ENCODE results near the gene NFATC2.

Gene NFATC2

DNA sequence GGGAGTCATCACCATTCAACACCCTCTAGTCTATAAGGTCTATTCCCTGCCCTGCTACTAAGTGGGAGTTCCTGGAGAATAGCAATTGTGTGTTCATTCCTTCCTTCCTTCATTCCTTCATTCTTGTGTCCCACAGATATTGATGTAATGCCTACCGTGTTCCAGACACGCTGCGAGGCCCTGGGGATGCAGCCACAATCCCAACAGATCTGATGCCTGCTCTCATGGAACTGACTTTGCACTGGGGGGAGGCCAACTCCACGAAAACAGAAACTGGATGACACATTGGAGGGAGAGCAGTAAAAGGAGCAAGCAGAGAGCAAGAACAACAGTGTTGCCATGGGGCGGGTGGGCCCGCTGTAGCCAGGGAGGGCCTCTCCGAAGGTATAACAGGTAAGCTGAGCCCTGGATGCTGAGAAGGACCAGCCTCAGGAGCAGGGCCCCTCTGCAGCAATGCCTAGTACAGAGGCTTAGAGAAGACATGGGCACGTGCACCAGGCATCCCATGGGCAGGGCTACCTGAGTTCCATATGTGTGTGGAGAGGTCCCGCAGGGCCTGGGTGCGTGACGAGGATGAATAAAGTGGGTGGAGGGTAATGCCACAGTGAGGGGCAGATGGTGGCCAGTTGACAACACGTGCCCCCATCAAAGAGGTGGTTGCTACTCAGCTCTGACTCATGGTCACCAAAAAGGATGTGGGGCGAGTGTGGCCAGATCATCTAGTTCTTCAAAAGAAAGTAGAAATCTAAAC is 173.9 kb downstream of the NFATC2 start:
- Histone ChIP-seq H3K27ac (replicated peaks) (no peak overlapping the region), H3K4me3 (replicated peaks; ENCODE audit: insufficient read depth, low read length) (no peak overlapping the region), H3K27me3 (ENCODE audit: insufficient read depth, poor library complexity, severe bottlenecking) (no peaks in the 10 kb centered on the region)
- TF ChIP-seq POLR2AphosphoS5 (IDR thresholded peaks at IDR 0.05; ENCODE audit: low read depth) = no peak
- TF ChIP-seq SPI1 (IDR thresholded peaks at IDR 0.05; ENCODE audit: borderline replicate concordance, low read depth) = no peak
- TF ChIP-seq GABPA (IDR thresholded peaks at IDR 0.05; ENCODE audit: low read depth) = no peak
- TF ChIP-seq, protein P1, sequence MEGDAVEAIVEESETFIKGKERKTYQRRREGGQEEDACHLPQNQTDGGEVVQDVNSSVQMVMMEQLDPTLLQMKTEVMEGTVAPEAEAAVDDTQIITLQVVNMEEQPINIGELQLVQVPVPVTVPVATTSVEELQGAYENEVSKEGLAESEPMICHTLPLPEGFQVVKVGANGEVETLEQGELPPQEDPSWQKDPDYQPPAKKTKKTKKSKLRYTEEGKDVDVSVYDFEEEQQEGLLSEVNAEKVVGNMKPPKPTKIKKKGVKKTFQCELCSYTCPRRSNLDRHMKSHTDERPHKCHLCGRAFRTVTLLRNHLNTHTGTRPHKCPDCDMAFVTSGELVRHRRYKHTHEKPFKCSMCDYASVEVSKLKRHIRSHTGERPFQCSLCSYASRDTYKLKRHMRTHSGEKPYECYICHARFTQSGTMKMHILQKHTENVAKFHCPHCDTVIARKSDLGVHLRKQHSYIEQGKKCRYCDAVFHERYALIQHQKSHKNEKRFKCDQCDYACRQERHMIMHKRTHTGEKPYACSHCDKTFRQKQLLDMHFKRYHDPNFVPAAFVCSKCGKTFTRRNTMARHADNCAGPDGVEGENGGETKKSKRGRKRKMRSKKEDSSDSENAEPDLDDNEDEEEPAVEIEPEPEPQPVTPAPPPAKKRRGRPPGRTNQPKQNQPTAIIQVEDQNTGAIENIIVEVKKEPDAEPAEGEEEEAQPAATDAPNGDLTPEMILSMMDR (IDR thresholded peaks at IDR 0.05; ENCODE audit: insufficient read depth, low read length) = no peak
- no peak for TF ChIP-seq REST (IDR thresholded peaks at IDR 0.05; ENCODE audit: insufficient replicate concordance, low read depth)
- DNase-seq (ENCODE audit: low read depth in 1 of 2, low spot score in 1 of 2) = no peak

DNA sequence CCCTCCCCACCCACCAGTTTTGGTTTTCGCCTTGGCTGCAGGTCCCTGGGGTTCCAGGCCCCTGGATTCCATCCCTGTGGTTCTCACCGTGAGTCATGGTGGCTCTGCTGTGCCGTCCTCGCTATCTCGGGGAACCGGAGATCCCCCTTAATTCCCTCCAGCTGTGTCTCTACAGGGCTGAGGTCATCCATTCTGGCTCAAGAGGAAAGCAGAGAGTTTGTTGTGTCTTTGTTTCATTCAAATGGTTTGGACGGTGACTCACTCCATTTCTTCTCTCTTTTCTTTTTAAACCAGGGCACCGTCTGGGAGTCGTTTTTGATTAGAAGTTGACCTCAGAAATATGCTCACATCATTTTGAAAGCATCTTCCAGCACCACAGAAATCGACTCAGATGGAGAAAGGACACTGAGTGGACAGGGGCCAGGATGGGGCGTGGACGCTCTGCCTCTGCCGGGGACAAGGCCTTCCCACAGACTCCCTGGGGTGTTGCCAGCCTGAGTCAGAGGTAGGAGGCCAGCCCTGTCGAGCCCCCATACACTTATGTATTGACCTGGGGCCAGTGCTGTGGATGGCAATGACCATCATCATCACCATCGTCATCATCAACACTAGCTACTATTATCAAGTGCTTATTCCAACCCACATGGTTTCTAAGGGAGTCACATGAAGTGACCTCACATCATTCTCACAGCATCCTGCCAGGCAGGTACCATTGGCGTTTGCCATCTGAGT is 176.2 kb downstream of the NFATC2 start:
- no peak for DNase-seq (ENCODE audit: low read depth in 1 of 2, low spot score in 1 of 2)
- Histone ChIP-seq H3K4me3 (replicated peaks; ENCODE audit: insufficient read depth, low read length) (no peak overlapping the region), H3K27ac (replicated peaks) (no peak overlapping the region), H3K27me3 (ENCODE audit: insufficient read depth, poor library complexity, severe bottlenecking) (no peaks in the 10 kb centered on the region)
- TF ChIP-seq GABPA (IDR thresholded peaks at IDR 0.05; ENCODE audit: low read depth) (no peak), POLR2AphosphoS5 (IDR thresholded peaks at IDR 0.05; ENCODE audit: low read depth) (no peak), REST (IDR thresholded peaks at IDR 0.05; ENCODE audit: insufficient replicate concordance, low read depth) (no peak), SPI1 (IDR thresholded peaks at IDR 0.05; ENCODE audit: borderline replicate concordance, low read depth) (no peak)
- TF ChIP-seq, protein P1 (IDR thresholded peaks at IDR 0.05; ENCODE audit: insufficient read depth, low read length) = no peak

DNA sequence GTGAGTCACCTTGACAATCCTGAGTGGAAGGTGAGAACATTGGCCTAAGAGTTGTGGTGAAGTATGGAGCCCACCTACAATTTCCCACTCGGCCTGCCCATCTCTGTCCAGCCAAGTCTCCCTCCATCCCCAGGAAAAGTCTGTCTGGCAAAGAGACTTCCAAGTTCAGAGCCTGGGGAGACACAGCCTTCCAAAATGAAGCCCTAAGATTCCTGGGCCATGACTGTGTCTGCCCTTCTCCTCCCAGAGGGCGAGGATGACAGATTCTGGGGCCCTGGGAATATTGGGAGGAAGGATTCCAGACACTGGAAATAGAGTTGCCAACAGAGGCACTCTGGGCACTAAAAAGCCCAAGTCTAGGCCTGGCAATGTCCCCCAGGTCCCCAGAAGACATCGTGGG is 176.8 kb downstream of the NFATC2 start:
- no peak for DNase-seq (ENCODE audit: low read depth in 1 of 2, low spot score in 1 of 2)
- TF ChIP-seq SPI1 (IDR thresholded peaks at IDR 0.05; ENCODE audit: borderline replicate concordance, low read depth) (no peak), REST (IDR thresholded peaks at IDR 0.05; ENCODE audit: insufficient replicate concordance, low read depth) (no peak)
- TF ChIP-seq, protein P1 (IDR thresholded peaks at IDR 0.05; ENCODE audit: insufficient read depth, low read length) = no peak
- Histone ChIP-seq H3K27ac (replicated peaks) (no peak overlapping the region), H3K4me3 (replicated peaks; ENCODE audit: insufficient read depth, low read length) (no peak overlapping the region), H3K27me3 (ENCODE audit: insufficient read depth, poor library complexity, severe bottlenecking) (no peaks in the 10 kb centered on the region)

Data from HL-60 (cell line).